GM19025 (cell line): ENCODE data around the gene SMTN.

Experiments
- ATAC-seq: cut with Tn5 transposase; IDR thresholded peaks from one replicate; pipeline ENCODE4 v1.9.1; 2021; ENCODE audit warnings: mild to moderate bottlenecking, low read depth, moderate library complexity; ENCODE audit not compliant: unreplicated experiment

SMTN gene

GRCh38 chr22:31144223-31144622, 63.1 kb downstream of the SMTN start:
- no peak for ATAC-seq

- no peak for ATAC-seq
Measured at GRCh38 chr22:31148488-31148887, 67.4 kb downstream of the SMTN start.

GRCh38 chr22:31148953-31149627, 68.0 kb downstream of the SMTN start:
- ATAC-seq = no peak

- ATAC-seq = no peak
Measured at GRCh38 chr22:31150615-31151014, 69.5 kb downstream of the SMTN start.

GRCh38 chr22:31151872-31152271, 70.8 kb downstream of the SMTN start:
- no peak for ATAC-seq

- no peak for ATAC-seq
Measured at GRCh38 chr22:31153357-31153756, 72.2 kb downstream of the SMTN start.
